ENCODE data around the gene HEATR3.

- TF ChIP-seq CTCF (IDR thresholded peaks at IDR 0.05) (no peak), POLR2A (IDR thresholded peaks at IDR 0.05) (no peak)
Observed at GRCh38 chr16:50121721-50122445, 56.1 kb downstream of the HEATR3 start.

Data from heart left ventricle (tissue), 13 donors.